SK-N-SH (cell line): Measurements from ENCODE around the gene ABCC4.

ENCODE experiments used
- CTCF ChIP-seq: fragments of 200-600 bp; sonication (generic); IDR thresholded peaks from 2 replicates; pipeline ENCODE4 v1.6.1; 2017; ENCODE audit warnings: antibody characterized with exemption, mild to moderate bottlenecking, moderate library complexity
- ELF1 ChIP-seq: IDR thresholded peaks from 2 replicates; pipeline ENCODE4 v1.4.0; 2012
- EP300 ChIP-seq, 2 experiments: IDR thresholded peaks; 2 replicates each; pipeline versions ENCODE4 v1.4.0 to v1.6.1; 2012; ENCODE audit warnings: borderline replicate concordance in 1 of 2, low read depth in 1 of 2, low read length in 1 of 2
- POLR2AphosphoS5 ChIP-seq: IDR thresholded peaks from 2 replicates; pipeline ENCODE4 v1.6.1; 2012; ENCODE audit warnings: low read depth, low read length
- RAD21 ChIP-seq: IDR thresholded peaks from 2 replicates; pipeline ENCODE4 v1.6.1; 2012; ENCODE audit warnings: mild to moderate bottlenecking, low read length
- TAF1 ChIP-seq: IDR thresholded peaks from 2 replicates; pipeline ENCODE4 v1.6.1; 2012; ENCODE audit warnings: low read depth, mild to moderate bottlenecking, low read length, moderate library complexity, borderline replicate concordance
- USF2 ChIP-seq: fragments of 150-350 bp; IDR thresholded peaks from 2 replicates; pipeline ENCODE4 v1.6.1; 2017; ENCODE audit warnings: antibody characterized with exemption, low read length, low read depth, borderline replicate concordance
- YY1 ChIP-seq: IDR thresholded peaks from 2 replicates; pipeline ENCODE4 v1.4.0; 2012; ENCODE audit warnings: low read depth, mild to moderate bottlenecking
- ZBTB33 ChIP-seq: IDR thresholded peaks from 2 replicates; pipeline ENCODE4 v1.4.0; 2012; ENCODE audit warnings: low read depth, borderline replicate concordance

GRCh38 chr13:95226476-95226875 is 74.8 kb downstream of the ABCC4 start:
- no peak for TF ChIP-seq ELF1
- TF ChIP-seq RAD21: no peak
- TF ChIP-seq USF2: no peak
- no peak for TF ChIP-seq YY1
- no peak for TF ChIP-seq CTCF
- no peak for TF ChIP-seq ZBTB33
- no peak for TF ChIP-seq POLR2AphosphoS5
- TF ChIP-seq TAF1: no peak
- TF ChIP-seq EP300 (IDR thresholded peaks at IDR 0.05; ENCODE audit: borderline replicate concordance in 1 of 2, low read depth in 1 of 2, low read length in 1 of 2): no peak
